Measurements from ENCODE around the gene PRKAG3. TPM values are rescaled to one million over a fixed set of nuclear protein-coding genes. Genes with fewer than 3 reads are reported as not detected.

PRKAG3 gene
- total and polyA plus RNA-seq, 2 experiments from 2014 or later, result 0.23 TPM; not detected in 1

GRCh38 chr2:218822622-218823021 lies 9.0 kb downstream of the PRKAG3 start:
- H3K4me2 ChIP-seq, result no peak overlapping the region
- H3K27me3 ChIP-seq, result no peaks in the 10 kb centered on the region
- no peaks in the 10 kb centered on the region for H3K36me3 ChIP-seq (replicated peaks; ENCODE audit: insufficient read depth, low read depth)
- H3K4me3 ChIP-seq, result no peak overlapping the region
- H2AFZ ChIP-seq, result no peak overlapping the region
- H3K79me2 ChIP-seq, result no peaks in the 10 kb centered on the region
- DNase-seq (ENCODE audit: low spot score), result no peak
- no peak overlapping the region for H3K27ac ChIP-seq
- no peaks in the 10 kb centered on the region for H3K9me2 ChIP-seq (replicated peaks; ENCODE audit: insufficient read depth)
- H3K4me1 ChIP-seq (ENCODE audit: insufficient read depth), result no peaks in the 10 kb centered on the region
- H3K9me3 ChIP-seq (ENCODE audit: low read depth), result no peaks in the 10 kb centered on the region
- TF ChIP-seq EZH2 (IDR thresholded peaks at IDR 0.05; ENCODE audit: borderline replicate concordance) (no peak), EZH2phosphoT487 (IDR thresholded peaks at IDR 0.05; ENCODE audit: low read depth, severe bottlenecking, unreplicated experiment) (no peak), CTCF (IDR thresholded peaks at IDR 0.05; ENCODE audit: poor library complexity) (no peak)
- no peaks in the 10 kb centered on the region for H4K20me1 ChIP-seq (ENCODE audit: insufficient read depth, poor library complexity, severe bottlenecking)
- WGBS (ENCODE audit: low lambda C conversion rate, missing lambda C conversion rate), result 93% methylated on average over 7 of the region's 7 CpGs

GRCh38 chr2:218821605-218822211 lies 9.9 kb downstream of the PRKAG3 start:
- no peaks in the 10 kb centered on the region for H3K9me3 ChIP-seq (ENCODE audit: low read depth)
- no peaks in the 10 kb centered on the region for H3K27me3 ChIP-seq
- H3K79me2 ChIP-seq, result no peaks in the 10 kb centered on the region
- H4K20me1 ChIP-seq (ENCODE audit: insufficient read depth, poor library complexity, severe bottlenecking), result no peaks in the 10 kb centered on the region
- no peaks in the 10 kb centered on the region for H3K9me2 ChIP-seq (replicated peaks; ENCODE audit: insufficient read depth)
- H3K27ac ChIP-seq, result no peak overlapping the region
- WGBS (ENCODE audit: low lambda C conversion rate, missing lambda C conversion rate), result 82% methylated on average over 9 of the region's 9 CpGs
- H3K4me3 ChIP-seq, result no peak overlapping the region
- no peak overlapping the region for H2AFZ ChIP-seq
- no peaks in the 10 kb centered on the region for H3K36me3 ChIP-seq (replicated peaks; ENCODE audit: insufficient read depth, low read depth)
- no peak overlapping the region for H3K4me2 ChIP-seq
- H3K4me1 ChIP-seq (ENCODE audit: insufficient read depth), result no peaks in the 10 kb centered on the region
- no peak for DNase-seq (ENCODE audit: low spot score)
- TF ChIP-seq CTCF (IDR thresholded peaks at IDR 0.05; ENCODE audit: poor library complexity), result no peak

- H3K4me1 ChIP-seq (ENCODE audit: insufficient read depth), result no peaks in the 10 kb centered on the region
Measured at GRCh38 chr2:218820746-218821369, 10.7 kb downstream of the PRKAG3 start.

More at GRCh38 chr2:218820746-218821369, 10.7 kb downstream of the PRKAG3 start:
- TF ChIP-seq CTCF (IDR thresholded peaks at IDR 0.05; ENCODE audit: poor library complexity) (no peak), EZH2 (IDR thresholded peaks at IDR 0.05; ENCODE audit: borderline replicate concordance) (no peak), EZH2phosphoT487 (IDR thresholded peaks at IDR 0.05; ENCODE audit: low read depth, severe bottlenecking, unreplicated experiment) (no peak)
- H2AFZ ChIP-seq, result no peak overlapping the region
- no peaks in the 10 kb centered on the region for H3K27me3 ChIP-seq
- H3K9me2 ChIP-seq (replicated peaks; ENCODE audit: insufficient read depth), result no peaks in the 10 kb centered on the region
- H3K4me3 ChIP-seq, result no peak overlapping the region
- no peak for DNase-seq (ENCODE audit: low spot score)
- no peak overlapping the region for H3K4me2 ChIP-seq
- no peaks in the 10 kb centered on the region for H3K79me2 ChIP-seq
- WGBS (ENCODE audit: low lambda C conversion rate, missing lambda C conversion rate), result 98% methylated on average over 15 of the region's 15 CpGs
- H3K9me3 ChIP-seq (ENCODE audit: low read depth), result no peaks in the 10 kb centered on the region
- no peaks in the 10 kb centered on the region for H3K36me3 ChIP-seq (replicated peaks; ENCODE audit: insufficient read depth, low read depth)
- no peak overlapping the region for H3K27ac ChIP-seq
- H4K20me1 ChIP-seq (ENCODE audit: insufficient read depth, poor library complexity, severe bottlenecking), result no peaks in the 10 kb centered on the region
